Measurements from ENCODE around the gene TMEM150B.
A peak's percentile ranks its signal among the peaks of the same experiment; 100 is the strongest.

TMEM150B gene

GRCh38 chr19:55365964-55366363, 40.8 kb upstream of the TMEM150B start:
- 86% methylated on average over 19 of the region's 19 CpGs for WGBS

DNA sequence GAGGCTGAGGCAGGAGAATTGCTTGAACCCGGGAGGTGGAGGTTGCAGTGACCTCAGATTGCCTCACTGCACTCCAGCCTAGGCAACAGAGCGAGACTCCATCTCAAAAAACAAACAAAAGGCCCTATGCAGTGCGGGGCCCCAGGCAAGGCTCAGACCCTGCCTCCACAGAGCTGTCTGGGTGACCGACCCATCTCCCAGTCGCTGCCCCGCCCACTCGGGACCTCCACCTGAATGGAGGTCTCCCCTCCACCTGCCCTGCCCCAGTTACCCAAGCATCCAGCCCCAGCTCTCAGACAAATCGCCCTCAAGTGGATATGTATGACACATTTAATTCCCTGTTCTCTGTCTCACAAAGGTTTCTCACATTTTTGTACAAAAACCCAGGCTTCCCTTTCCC, 40.1 kb upstream of the TMEM150B start:
- WGBS = 79% methylated on average over 8 of the region's 8 CpGs
- H3K4me1 ChIP-seq (ENCODE audit: insufficient read depth, low read length) = peaks cover 5% of the 10 kb centered on the region; the same call in 1 of the 2 replicates
- H3K27me3 ChIP-seq (ENCODE audit: insufficient read depth, low read length) = peaks cover 16% of the 10 kb centered on the region

More at GRCh38 chr19:55365964-55366363, 40.8 kb upstream of the TMEM150B start:
- Histone ChIP-seq H3K4me3 (ENCODE audit: low read length) (no peak overlapping the region), H3K9me3 (ENCODE audit: insufficient read depth, low read depth, low read length) (no peaks in the 10 kb centered on the region), H3K36me3 (ENCODE audit: insufficient read depth, low read length) (no peaks in the 10 kb centered on the region), H3K27ac (ENCODE audit: low read depth, low read length) (no peak overlapping the region), H3K27me3 (ENCODE audit: insufficient read depth, low read length) (peaks cover 22% of the 10 kb centered on the region), H3K9ac (ENCODE audit: low read depth, low read length) (no peak overlapping the region), H3K4me1 (ENCODE audit: insufficient read depth, low read length) (peaks cover 5% of the 10 kb centered on the region; the same call in 1 of the 2 replicates)

GRCh38 chr19:55362990-55363716, 38.0 kb upstream of the TMEM150B start, which contains the start of gene GARIN5B:
TSS of gene GARIN5B (minus strand) at chr19:55363260. CDS start at chr19:55363066, 194 bp downstream.
- Histone ChIP-seq H3K4me3 (ENCODE audit: low read length) (no peak within 1 kb of the TSS), H3K9me3 (ENCODE audit: insufficient read depth, low read depth, low read length) (no peaks in the 10 kb centered on the region), H3K4me1 (ENCODE audit: insufficient read depth, low read length) (no peaks in the 10 kb centered on the region), H3K36me3 (ENCODE audit: insufficient read depth, low read length) (no peaks in the 10 kb centered on the region), H3K27ac (ENCODE audit: low read depth, low read length) (no peak within 1 kb of the TSS), H3K27me3 (ENCODE audit: insufficient read depth, low read length) (peaks cover 4% of the 10 kb centered on the region), H3K9ac (ENCODE audit: low read depth, low read length) (no peak within 1 kb of the TSS)
- WGBS = 67% methylated on average over 27 of the region's 27 CpGs

More for the DNA sequence above, 40.1 kb upstream of the TMEM150B start:
- Histone ChIP-seq H3K36me3 (ENCODE audit: insufficient read depth, low read length) (no peaks in the 10 kb centered on the region), H3K4me3 (ENCODE audit: low read length) (no peak overlapping the region), H3K9me3 (ENCODE audit: insufficient read depth, low read depth, low read length) (no peaks in the 10 kb centered on the region), H3K9ac (ENCODE audit: low read depth, low read length) (no peak overlapping the region), H3K27ac (ENCODE audit: low read depth, low read length) (no peak overlapping the region)

DNA sequence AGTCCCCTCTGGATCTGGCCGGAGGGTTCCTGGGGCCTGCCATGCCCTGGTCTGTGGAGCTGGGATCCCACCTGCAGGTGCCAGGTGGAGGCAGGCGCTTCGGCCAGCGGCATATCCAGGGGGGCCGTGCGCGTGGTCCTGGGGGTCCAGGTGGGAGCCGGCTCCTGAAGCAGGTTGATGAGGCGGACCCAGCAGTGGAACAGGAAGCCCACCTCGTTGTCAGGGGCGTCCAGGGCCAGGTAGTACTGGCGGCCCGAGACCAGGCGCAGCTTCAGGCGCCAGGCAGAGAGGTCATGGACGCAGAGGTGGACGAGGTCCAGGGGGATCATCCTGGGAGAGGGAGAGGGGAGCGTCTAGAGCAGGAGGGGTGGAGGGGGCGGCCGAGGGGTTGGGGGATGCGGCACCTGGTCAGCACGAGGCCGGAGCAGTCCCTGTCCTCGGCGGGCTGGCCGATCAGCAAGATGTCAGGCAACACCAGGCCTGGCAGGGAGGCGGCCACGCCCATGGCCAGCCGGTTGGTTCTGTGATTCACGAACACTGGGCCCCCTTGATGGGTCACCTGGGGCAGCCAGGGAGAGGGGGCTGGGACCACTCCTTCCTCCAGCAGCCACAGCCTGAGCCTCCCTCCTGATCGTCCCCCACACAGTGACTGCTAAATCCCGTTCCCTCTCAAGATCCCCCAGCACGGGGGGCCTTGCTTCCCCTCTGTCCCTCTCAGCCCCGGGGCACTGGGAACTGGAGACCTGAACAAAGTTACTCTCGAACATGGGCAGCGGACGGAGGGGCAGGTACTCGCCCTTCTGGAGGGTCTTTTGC, 37.2 kb upstream of the TMEM150B start:
- WGBS = 73% methylated on average over 38 of the region's 38 CpGs
- H3K4me3 ChIP-seq (ENCODE audit: low read length) = no peak overlapping the region
- H3K9ac ChIP-seq (ENCODE audit: low read depth, low read length) = no peak overlapping the region
- no peak overlapping the region for H3K27ac ChIP-seq (ENCODE audit: low read depth, low read length)
- H3K4me1 ChIP-seq (ENCODE audit: insufficient read depth, low read length) = no peaks in the 10 kb centered on the region
- H3K36me3 ChIP-seq (ENCODE audit: insufficient read depth, low read length) = no peaks in the 10 kb centered on the region
- peaks cover 2% of the 10 kb centered on the region; the same call in 1 of the 2 replicates for H3K27me3 ChIP-seq (ENCODE audit: insufficient read depth, low read length)
- no peaks in the 10 kb centered on the region for H3K9me3 ChIP-seq (ENCODE audit: insufficient read depth, low read depth, low read length)

DNA sequence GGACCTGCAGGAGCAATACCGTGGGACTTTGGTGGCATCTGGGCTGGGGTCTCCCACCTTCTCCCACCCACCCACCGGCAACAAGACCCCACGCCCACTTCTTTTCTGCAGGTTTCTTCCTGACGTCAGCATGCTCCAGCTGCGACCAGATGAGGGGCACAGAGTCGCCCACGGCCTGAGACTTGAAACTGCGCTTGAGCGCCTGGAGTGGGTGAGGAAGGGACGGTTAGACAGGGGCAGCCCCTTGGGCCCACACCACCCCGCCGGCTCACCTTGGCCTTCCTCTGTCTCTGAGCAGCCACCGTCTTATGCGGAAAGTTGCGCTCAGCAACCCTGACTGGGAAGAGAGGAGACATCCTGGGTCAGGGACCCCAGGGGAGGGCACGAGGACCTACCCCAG, 35.8 kb upstream of the TMEM150B start:
- Histone ChIP-seq H3K27ac (ENCODE audit: low read depth, low read length) (no peak overlapping the region), H3K9me3 (ENCODE audit: insufficient read depth, low read depth, low read length) (no peaks in the 10 kb centered on the region), H3K27me3 (ENCODE audit: insufficient read depth, low read length) (peaks cover 11% of the 10 kb centered on the region), H3K4me1 (ENCODE audit: insufficient read depth, low read length) (no peaks in the 10 kb centered on the region), H3K9ac (ENCODE audit: low read depth, low read length) (no peak overlapping the region), H3K4me3 (ENCODE audit: low read length) (no peak overlapping the region), H3K36me3 (ENCODE audit: insufficient read depth, low read length) (no peaks in the 10 kb centered on the region)
- WGBS = 85% methylated on average over 16 of the region's 16 CpGs

DNA sequence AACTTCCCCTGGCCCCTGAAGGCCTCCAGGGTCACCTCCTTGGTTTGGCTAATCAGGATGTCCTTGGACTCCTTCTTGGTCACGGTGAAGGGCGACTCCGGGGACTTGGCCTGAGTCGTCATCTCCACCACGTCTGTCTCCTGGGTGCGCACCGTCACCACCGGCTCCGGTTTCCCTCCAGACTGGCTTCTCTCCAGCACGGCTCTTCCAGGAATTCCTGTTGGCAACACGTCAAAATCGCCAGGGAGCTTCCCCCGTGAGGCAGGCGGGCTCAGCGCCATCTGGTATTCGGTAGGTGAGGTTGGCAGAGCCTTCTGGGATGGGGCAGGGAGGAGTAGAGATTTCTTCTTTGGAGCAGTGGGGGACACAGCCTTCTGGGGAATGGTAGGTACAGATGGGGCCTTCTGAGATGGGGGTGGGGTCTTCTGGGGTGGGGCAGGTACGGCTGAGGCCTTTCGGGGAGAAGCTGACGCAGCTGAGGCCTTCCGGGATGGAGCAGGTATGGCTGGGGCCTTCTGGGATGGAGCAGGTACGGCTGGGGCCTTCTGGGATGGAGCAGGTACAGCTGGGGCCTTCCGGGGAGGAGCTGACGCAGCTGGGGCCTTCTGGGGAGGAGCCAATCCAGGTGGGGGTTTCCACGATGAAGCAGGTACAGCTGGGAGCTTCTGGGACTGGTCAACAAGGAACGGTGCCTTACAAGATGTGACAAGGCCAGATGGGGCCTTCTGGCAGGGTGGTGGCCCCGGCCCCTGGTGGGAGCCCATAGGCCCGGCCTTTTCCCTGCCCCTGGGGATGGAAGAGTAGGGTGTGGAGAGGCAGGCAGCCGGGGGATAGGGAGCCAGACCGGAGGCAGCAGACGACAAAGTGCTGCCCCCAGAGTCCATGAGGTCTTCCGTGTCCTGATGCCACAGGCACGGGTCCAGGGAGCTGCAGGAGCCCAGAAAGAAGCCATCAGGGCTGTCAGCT, 34.1 kb upstream of the TMEM150B start:
- no peak overlapping the region for H3K27ac ChIP-seq (ENCODE audit: low read depth, low read length)
- 89% methylated on average over 31 of the region's 32 CpGs for WGBS
- no peak overlapping the region for H3K9ac ChIP-seq (ENCODE audit: low read depth, low read length)
- no peaks in the 10 kb centered on the region for H3K36me3 ChIP-seq (ENCODE audit: insufficient read depth, low read length)
- H3K4me1 ChIP-seq (ENCODE audit: insufficient read depth, low read length) = no peaks in the 10 kb centered on the region
- peaks cover 23% of the 10 kb centered on the region for H3K27me3 ChIP-seq (ENCODE audit: insufficient read depth, low read length)
- no peaks in the 10 kb centered on the region for H3K9me3 ChIP-seq (ENCODE audit: insufficient read depth, low read depth, low read length)
- H3K4me3 ChIP-seq (ENCODE audit: low read length) = no peak overlapping the region

DNA sequence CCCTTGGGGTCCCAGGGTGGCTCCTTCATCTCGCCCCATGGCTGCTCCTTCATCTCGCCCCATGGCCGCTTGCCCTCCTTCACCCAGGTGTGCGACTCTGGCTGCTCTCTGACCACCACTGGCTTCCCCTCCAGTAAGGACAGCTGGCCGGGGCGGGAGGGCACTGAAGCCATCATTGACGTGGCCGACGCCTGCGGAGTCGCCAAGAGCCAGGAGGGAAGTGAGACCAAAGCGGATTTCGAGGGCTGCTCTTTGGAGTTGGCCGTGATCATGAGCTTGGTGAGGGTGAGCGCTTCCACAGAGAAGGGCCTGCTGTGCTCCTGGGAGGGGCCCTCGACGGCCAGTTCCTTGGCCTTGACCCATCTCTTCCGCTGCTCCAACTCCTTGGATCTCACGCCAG, 33.4 kb upstream of the TMEM150B start:
- no peaks in the 10 kb centered on the region for H3K4me1 ChIP-seq (ENCODE audit: insufficient read depth, low read length)
- no peaks in the 10 kb centered on the region for H3K36me3 ChIP-seq (ENCODE audit: insufficient read depth, low read length)
- H3K9me3 ChIP-seq (ENCODE audit: insufficient read depth, low read depth, low read length) = no peaks in the 10 kb centered on the region
- H3K9ac ChIP-seq (ENCODE audit: low read depth, low read length) = no peak overlapping the region
- 92% methylated on average over 19 of the region's 19 CpGs for WGBS
- H3K27me3 ChIP-seq (ENCODE audit: insufficient read depth, low read length) = peaks cover 28% of the 10 kb centered on the region
- H3K4me3 ChIP-seq (ENCODE audit: low read length) = no peak overlapping the region
- H3K27ac ChIP-seq (ENCODE audit: low read depth, low read length) = no peak overlapping the region

DNA sequence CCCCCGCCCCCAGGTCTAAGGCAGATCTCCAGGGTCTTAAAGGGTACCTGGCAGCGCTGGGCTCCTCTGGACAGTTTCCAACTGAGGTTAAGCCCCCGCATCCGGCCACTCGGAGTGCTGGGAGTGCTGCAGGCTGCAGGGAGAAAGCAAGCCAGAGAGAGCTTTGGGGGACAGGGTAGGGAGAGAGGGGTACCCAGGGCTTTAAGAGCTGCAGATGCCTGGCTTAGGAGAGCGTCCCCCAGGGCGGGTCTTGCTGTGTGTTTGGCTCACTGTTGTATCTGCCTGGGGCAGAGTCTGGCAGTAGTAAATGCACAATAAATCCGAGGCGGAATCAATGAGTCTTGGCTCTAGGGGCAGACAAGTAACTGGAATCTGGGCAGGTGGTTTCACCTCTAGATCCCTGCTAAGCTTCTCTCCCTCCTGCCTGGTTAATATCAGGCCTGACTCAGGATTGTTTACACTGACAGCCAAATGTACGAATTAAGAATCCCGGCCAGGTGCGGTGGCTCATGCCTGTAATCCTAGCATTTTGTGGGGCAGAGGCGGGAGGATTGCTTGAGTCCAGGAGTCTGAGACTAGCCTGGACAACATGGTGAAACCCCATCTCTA, 30.2 kb upstream of the TMEM150B start:
- Histone ChIP-seq H3K27ac (ENCODE audit: low read depth, low read length) (no peak overlapping the region), H3K27me3 (ENCODE audit: insufficient read depth, low read length) (peaks cover 50% of the 10 kb centered on the region), H3K4me3 (ENCODE audit: low read length) (no peak overlapping the region), H3K36me3 (ENCODE audit: insufficient read depth, low read length) (no peaks in the 10 kb centered on the region), H3K4me1 (ENCODE audit: insufficient read depth, low read length) (0 out of 2 replicates have a peak, but pooled peaks cover 7% of the 10 kb centered on the region), H3K9me3 (ENCODE audit: insufficient read depth, low read depth, low read length) (no peaks in the 10 kb centered on the region), H3K9ac (ENCODE audit: low read depth, low read length) (no peak overlapping the region)
- 42% methylated on average over 12 of the region's 13 CpGs for WGBS

- no peaks in the 10 kb centered on the region for H3K36me3 ChIP-seq (ENCODE audit: insufficient read depth, low read length)
- H3K9me3 ChIP-seq (ENCODE audit: insufficient read depth, low read depth, low read length) = no peaks in the 10 kb centered on the region
- H3K4me3 ChIP-seq (ENCODE audit: low read length) = peak within 1 kb of the TSS; percentile 64
- H3K9ac ChIP-seq (ENCODE audit: low read depth, low read length) = peak within 1 kb of the TSS; percentile 1; the same call in 1 of the 2 replicates
- WGBS = 3% methylated on average over 29 of the region's 43 CpGs
- H3K27me3 ChIP-seq (ENCODE audit: insufficient read depth, low read length) = peaks cover 50% of the 10 kb centered on the region
- H3K27ac ChIP-seq (ENCODE audit: low read depth, low read length) = no peak within 1 kb of the TSS
- H3K4me1 ChIP-seq (ENCODE audit: insufficient read depth, low read length) = 0 out of 2 replicates have a peak, but pooled peaks cover 11% of the 10 kb centered on the region
Observed at GRCh38 chr19:55354698-55355212, 29.6 kb upstream of the TMEM150B start, which contains the start of gene COX6B2. TSS of gene COX6B2 (minus strand) at chr19:55354719. CDS start at chr19:55354521, 198 bp downstream.
